Activated CD8-positive, alpha-beta memory T cell treated with anti-CD3 and anti-CD28 coated beads, Interleukin-2, amount 50 U/mL, for 4 hours (primary cell): ENCODE measurements around the gene STRA8.

Source experiments
- DNase-seq: peaks from one replicate; pipeline ENCODE4 v3.0.0-alpha.2; 2020

The STRA8 gene

DNA sequence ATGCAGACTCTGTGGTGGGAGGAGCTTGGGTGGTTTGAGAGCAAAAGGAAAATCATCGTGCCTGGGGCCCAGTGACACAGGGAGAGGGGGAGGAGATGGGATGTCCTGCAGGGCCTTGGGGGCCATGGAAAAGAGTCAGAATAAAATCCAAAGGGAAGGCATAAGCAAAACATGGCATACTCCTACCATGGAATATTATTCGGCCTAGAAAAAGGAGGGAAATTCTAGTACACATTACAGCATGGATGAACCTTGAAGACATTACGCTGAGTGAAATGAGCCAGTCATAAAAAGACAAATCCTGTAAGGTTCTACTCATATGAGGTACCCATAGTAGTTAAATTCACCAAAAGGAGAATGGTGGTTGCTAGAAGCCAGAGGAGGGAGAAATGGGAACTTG, 38.7 kb downstream of the STRA8 start:
- no peak for DNase-seq

DNA sequence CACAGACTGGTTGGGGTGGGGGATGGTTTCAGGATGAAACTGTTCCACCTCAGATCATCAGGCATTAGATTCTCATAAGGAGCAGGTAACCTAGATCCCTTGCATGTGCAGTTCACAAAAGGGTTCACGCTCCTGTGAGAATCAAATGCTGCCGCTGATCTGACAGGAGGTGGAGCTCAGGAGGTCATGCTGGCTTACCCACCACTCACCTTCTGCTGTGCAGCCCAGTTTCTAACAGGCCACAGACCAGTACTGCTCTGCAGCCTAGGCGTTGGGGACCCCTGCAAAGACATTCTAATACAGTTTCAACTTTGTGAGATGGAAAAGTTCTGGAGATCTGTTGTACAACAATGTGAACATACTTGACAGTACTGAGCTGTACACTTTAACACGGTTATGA, 39.9 kb downstream of the STRA8 start:
- DNase-seq = no peak

DNA sequence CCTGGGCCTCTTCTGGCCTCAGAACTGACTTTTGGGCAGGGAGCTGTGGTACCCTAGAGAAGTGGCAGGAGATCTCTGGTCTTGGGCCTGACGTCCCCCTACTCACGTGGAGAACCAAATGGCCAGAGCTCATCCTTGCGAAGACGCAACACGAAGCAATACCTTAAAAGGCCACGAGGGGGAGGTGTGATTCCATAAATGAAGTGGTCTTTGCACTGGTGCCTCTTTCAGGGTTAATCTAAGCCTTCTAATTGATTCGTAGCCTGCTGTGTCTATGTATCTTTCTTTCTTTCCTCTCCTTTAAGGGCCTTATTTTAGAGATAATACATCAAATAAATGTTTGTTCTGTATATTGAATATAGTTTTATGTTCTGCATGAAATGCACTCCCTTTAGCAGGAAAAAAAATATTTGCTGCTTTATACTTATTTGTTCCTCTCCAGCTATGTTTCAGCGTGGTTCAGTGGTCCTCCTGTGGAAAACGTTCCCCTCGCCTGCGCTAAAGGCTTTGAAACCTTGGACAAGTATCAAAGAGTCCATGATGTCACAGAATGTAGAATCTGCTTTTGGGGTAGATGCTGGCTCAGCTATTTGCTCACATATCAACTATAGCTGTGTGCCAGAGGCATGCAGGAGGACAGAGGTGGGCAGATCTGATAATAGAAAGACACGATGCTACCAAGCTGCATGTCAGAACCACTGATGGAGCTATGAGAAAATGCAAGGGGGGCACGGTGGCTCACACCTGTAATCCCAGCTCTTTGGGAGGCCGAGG, 41.0 kb downstream of the STRA8 start:
- DNase-seq = peak; percentile 72

DNA sequence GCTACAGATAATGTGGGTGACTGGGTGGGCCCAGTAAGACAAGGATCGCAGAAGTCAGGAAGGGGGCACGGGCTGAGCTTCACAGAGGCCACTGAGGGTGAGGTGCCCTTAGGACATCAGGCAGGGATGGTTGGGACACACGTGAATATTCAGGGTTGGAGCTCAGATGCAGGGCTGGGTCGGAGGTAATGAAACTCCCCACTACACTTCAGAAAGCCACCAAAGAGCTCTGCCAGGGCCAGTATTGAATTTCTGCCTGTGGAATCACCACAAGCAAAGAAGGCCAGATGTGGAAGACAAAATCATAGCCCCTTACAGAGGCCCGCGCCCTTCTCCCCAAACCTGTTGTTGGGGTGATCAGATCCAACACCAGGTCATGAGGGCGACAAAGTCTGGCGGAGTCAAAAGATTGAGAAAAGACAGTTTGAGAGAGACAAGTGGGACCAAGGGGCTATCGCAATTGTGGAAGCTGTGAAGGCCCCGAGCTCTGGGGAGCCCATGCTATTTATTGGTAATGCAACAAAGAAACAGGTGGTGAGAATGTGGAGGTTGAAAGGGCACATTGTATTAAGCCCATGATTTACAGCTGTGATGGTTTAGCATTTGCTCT, 42.4 kb downstream of the STRA8 start:
- no peak for DNase-seq

DNA sequence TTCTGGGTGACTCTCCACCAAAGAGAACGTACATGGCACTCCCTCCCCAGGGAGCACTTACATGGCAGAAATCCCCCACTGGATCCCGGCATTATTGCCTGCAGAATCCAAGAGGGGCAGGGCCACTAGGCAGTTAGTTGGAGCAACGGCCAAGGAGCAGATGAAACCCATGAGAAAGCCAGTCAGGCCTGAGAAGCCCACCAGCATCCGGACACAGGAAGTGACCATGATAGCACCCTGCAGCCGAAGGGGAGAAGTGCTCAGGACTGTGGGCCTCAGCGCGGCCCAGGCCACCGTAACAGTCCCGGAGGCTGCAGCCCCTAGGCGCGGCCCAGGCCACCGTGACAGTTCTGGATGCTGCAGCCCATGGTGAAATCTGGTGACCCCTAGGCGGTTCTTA, 43.5 kb downstream of the STRA8 start:
- DNase-seq = no peak

DNA sequence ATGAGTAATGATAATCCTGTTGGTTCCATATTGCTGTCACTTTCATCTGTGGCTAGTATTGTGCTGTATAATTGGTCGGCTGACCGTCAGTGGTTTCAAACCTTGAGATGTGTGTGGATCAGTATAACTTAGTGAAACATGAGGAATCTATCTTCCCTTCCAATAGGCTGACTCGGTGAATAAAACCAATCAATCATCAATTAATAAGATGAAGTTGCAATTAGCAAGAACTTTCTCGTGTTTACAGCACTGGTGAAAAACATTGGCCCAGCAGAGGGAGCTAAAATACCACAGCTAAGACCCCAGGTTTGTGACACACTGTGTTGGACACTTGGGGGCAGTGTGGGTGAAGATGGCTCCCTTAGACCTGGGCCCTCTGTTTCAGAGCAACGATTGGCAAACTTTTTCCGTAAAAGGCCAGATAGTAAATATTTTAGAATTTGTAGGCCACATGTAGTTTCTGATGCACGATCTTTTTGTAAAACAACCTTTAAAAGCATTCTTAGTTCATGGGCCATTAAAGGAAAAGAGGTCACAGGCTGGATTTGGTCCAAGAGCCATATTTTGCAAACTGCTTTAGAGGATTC, 47.8 kb downstream of the STRA8 start:
- peak; percentile 72 for DNase-seq

DNA sequence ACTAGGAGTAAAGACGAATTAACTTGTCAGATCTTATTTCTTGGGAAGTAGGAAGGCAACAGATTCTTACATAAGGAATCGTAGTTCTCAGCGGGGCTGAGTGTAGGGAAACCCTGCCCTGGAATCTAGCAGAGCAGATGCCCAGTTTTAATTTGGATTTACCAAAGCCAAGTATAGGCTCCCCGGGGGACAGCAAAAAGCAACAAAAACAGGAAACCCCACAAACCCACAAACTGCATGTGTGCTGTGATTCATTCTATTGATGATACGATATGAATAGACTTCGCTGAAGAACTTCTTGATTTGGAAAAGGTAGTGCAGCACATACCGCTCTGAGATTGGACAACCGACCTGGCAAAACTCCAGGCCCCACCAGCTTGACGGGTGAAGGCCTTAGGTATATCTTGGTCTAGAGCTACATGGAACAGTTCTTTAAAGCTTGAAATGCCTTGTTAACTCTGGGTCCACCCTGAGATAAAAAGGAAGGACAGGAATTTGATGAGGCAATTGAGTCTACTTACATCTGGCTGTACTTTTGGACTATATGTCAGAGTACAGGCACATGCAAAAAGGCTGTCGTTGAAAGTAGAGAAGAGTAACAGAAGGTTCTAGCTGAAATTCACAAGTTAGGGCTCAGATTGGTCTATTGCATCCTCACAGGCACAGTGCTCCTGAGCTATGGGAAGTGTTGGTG, 49.1 kb downstream of the STRA8 start:
- no peak for DNase-seq

DNA sequence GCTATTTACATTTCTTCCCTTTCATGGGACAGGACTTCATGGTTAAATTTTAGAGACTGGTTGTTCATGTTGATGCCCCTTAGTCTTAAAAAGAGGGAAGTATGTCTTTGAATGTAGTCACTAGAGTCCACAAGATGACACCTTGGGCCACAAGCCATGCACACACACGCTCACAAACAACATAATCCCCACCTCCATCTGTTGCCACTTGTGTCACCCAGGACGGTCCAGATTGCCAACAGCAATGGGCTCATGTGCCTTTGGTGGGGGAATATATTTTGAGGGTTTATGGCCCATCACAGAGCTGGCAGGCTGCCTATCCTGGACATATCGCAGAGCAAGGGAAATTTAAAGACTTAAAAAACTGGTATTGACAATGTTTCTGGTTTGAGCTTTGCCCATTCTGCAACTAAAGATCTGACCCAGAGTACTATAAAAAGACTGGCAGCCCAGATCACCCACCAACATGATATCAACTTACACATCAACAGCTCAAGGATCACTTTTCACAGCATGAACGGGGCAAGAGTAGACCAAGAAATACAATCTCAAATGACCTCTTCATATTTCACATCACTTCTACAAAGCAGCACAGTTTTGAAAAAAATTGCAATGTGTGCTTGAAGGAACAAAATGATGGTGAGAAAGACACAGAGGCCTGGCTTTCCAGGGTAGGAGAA, 50.5 kb downstream of the STRA8 start:
- DNase-seq = no peak

DNA sequence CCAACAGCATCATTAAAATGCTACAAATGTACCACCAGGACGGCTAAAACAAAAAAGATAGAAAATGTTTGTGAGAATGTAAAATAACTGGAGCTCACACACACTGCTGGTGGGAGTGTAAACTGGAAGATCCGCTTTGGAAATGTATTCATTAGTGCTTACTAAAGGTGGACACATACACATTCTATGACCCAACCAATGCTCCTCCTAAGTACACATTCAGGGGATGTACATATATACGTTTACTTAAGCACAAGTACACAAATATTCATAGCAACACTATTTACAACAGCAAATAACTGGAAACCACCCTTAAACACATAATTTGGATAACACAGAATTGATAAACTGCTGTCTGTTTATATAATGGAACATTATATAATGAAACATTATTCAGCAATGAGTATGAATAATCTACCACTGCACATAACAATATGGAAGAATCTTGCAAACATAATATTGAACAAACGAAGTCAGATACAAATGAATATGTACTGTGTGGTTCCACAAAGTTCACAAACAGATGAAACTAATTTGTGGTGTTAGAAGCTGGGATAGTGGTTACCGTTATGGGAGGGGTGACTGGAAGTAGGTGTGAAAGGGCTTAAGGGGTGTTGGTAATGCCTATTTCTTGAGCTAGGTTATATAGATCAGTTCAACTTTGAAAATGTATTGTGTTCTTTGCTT, 52.1 kb downstream of the STRA8 start:
- no peak for DNase-seq

DNA sequence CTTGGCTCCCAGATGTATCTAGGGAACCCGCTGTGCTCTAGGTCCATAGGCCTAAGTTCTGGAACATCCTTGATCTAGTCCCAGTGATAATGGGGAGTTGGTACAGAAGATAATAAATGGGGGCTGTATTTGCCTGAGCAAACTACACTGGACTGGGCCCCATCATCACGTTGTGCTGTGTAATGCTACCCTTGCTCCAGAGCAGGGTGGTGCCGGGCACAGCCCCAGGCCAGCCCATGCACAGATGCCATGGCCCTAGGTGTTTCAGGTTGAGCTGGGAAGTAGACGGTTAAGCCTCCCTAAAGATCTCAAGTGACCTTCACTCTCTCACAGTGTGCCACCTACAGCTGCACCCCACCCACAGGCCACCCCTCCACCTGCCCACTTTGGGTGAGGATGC, 53.2 kb downstream of the STRA8 start:
- no peak for DNase-seq

DNA sequence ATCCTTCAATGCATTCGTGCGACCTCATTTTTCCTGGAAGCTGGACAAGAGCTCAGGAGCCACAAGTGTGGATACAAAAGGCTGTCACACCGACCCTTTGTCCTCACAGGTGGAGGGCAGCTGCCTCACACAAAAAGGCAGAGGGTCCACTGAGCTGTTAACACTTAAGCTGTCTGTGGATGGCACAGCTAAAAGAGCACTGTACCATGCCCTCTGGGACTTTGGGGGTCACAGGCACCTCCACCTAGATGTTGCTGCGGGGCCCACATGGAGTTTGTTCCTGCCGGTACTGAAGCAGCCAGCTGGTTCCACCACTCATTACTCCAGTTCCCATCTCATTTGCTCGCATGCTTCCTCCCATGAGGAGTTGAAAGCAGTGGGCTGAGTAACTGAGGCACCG, 57.0 kb downstream of the STRA8 start:
- DNase-seq = no peak

DNA sequence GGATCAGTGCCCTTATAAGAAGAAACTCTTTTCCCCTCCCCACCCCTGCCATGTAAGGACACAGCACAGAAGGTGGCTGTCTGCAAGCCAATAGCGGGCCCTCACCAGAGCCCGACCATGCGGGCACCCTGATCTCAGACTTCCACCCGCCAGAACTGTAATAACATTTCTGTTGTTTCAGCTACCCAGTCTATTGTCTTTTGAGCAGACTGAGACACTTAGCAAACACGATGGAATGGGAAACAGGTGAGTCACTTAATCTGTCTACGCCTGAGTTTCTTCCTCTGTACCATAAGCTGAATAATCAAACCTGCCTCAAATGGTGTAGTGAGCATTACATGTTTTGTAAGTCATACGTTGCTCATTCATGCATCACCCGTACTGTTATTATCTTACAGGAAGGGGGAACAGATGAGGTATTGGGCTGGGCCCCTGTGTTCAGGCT, 58.2 kb downstream of the STRA8 start:
- no peak for DNase-seq

DNA sequence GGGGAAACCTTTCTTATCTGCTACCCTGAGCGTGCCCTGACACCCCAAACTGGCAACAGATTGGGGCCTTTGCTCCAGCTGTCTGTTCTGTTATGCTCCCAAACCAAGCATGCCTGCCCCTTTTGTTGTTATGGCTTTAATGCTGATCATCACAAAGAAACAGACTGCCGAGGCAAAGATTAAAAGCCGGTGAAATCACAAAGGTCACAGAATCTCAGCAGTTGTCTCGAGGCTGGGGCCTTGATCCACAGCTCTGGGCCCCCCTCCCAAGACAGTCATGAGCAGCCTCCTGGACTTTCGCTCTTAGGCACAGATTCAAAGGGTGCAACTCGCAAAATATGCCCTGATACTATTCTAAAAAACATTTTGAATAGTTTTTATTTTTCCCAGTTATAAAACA, 65.6 kb downstream of the STRA8 start:
- DNase-seq = no peak

DNA sequence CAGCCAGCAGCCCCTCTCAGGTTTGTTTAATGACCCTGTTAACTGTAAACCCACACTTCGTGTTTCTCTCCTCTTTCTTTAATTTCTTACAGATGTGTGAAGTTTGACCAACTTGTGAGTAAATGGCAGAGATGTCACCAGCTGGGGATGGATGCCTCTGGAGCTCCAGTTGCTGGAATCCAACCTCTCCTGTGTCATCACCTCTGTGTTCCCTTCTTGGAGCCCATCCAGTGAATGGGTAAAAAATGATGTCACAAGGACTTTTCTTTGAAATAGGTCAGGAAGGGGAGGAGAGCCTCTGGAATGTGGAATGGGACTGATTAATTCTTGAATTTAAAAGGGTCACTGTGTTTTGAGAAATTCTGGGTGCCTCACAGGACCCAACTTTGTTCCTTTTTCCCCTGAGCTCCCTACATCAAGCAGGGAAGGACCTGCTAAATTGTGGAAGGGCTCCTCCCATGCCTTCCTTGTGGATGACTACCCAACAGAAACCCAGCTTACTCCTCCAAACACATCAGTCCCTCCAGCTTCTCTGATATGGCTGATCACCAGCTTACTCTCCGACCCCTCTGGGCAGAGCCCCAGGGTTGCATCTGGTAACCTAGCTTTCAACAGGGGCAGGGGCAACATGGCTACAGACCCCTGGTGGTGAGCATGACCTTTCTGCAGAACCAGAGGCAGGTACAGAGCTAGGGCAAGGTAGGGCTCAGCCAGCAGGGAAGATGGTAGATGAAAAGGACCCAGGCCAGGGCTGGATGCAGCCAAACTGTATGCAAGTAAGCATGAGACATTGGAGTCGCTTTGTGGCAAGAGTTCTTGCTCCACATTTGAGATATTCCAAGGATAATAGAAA, 67.5 kb downstream of the STRA8 start:
- no peak for DNase-seq
